HepG2 (cell line): ENCODE data around the gene IFI30. TPM values are rescaled to one million over a fixed set of nuclear protein-coding genes. Genes with fewer than 3 reads are reported as not detected.

Experiments used
- CREB1 ChIP-seq, 2 experiments: fragments of 450-650 bp in 1 of 2; IDR thresholded peaks; 2 replicates each; pipeline ENCODE4 v1.6.1; 2016 to 2017; ENCODE audit warnings: control low read depth in 1 of 2, mild to moderate bottlenecking in 1 of 2, missing compliant biosample characterization in 1 of 2, missing genetic modification characterization in 1 of 2
- CREM ChIP-seq, 2 experiments: sonication (generic) in 1 of 2; formaldehyde crosslinking in 1 of 2; IDR thresholded peaks; 2 replicates each; pipeline versions ENCODE4 v1.4.0 to v1.6.1; 2016 to 2020; ENCODE audit warnings: antibody characterized with exemption in 1 of 2, mild to moderate bottlenecking in 1 of 2, missing genetic modification reagents in 1 of 2
- DPF2 ChIP-seq: sonication (generic); formaldehyde crosslinking; IDR thresholded peaks from 2 replicates; pipeline ENCODE4 v1.4.0; 2020; ENCODE audit warnings: mild to moderate bottlenecking, low read depth, missing genetic modification reagents, borderline replicate concordance
- EEA1 ChIP-seq: sonication (generic); formaldehyde crosslinking; IDR thresholded peaks from 2 replicates; pipeline ENCODE4 v1.5.1; 2020; ENCODE audit warnings: mild to moderate bottlenecking, missing genetic modification reagents, borderline replicate concordance
- ELF4 ChIP-seq: sonication (generic); formaldehyde crosslinking; IDR thresholded peaks from 2 replicates; pipeline ENCODE4 v1.5.0; 2020; ENCODE audit warnings: missing genetic modification reagents, mild to moderate bottlenecking, moderate library complexity, borderline replicate concordance
- IKZF1 ChIP-seq: fragments of 450-650 bp; IDR thresholded peaks from 2 replicates; pipeline ENCODE4 v1.7.1; 2016
- ISX ChIP-seq: sonication (generic); formaldehyde crosslinking; conservative IDR thresholded peaks from 2 replicates; pipeline ENCODE4 v1.5.0; 2020; ENCODE audit warnings: missing genetic modification reagents
- MEIS2 ChIP-seq: sonication (generic); formaldehyde crosslinking; IDR thresholded peaks from 2 replicates; pipeline ENCODE4 v1.9.0; 2021; ENCODE audit warnings: mild to moderate bottlenecking, missing genetic modification reagents
- MZF1 ChIP-seq: sonication (generic); formaldehyde crosslinking; IDR thresholded peaks from 2 replicates; pipeline ENCODE4 v1.8.1; 2023; ENCODE audit warnings: mild to moderate bottlenecking, missing genetic modification reagents, borderline replicate concordance
- PAXIP1 ChIP-seq: sonication (generic); formaldehyde crosslinking; conservative IDR thresholded peaks from 2 replicates; pipeline ENCODE4 v1.4.0; 2020; ENCODE audit warnings: mild to moderate bottlenecking, missing genetic modification reagents, moderate library complexity
- RBFOX2 ChIP-seq: fragments of 200-400 bp; formaldehyde crosslinking; IDR thresholded peaks from 2 replicates; pipeline ENCODE4 v1.6.1; 2017; ENCODE audit warnings: low read depth, mild to moderate bottlenecking, low read length
- SIX4 ChIP-seq: sonication (generic); formaldehyde crosslinking; IDR thresholded peaks from 2 replicates; pipeline ENCODE4 v1.4.0; 2020; ENCODE audit warnings: missing genetic modification reagents
- SKI ChIP-seq: fragments of 450-650 bp; IDR thresholded peaks from one replicate; pipeline ENCODE4 v1.6.1; 2018; ENCODE audit warnings: mild to moderate bottlenecking; ENCODE audit not compliant: partially characterized antibody
- SOX5 ChIP-seq: IDR thresholded peaks from 2 replicates; pipeline ENCODE4 v1.6.1; 2016; ENCODE audit warnings: borderline replicate concordance
- SP1 ChIP-seq, 2 experiments: fragments of 450-650 bp in 1 of 2; sonication (generic) in 1 of 2; formaldehyde crosslinking in 1 of 2; IDR thresholded peaks; 2 replicates each; pipeline versions ENCODE4 v1.4.0 to v1.6.1; 2016 to 2020; ENCODE audit warnings: missing genetic modification reagents in 1 of 2
- STAT5B ChIP-seq: sonication (generic); formaldehyde crosslinking; IDR thresholded peaks from 2 replicates; pipeline ENCODE4 v1.4.0; 2020; ENCODE audit warnings: missing genetic modification reagents
- SYNCRIP ChIP-seq: fragments of 200-400 bp; formaldehyde crosslinking; IDR thresholded peaks from 2 replicates; pipeline ENCODE4 v1.6.1; 2018; ENCODE audit warnings: mild to moderate bottlenecking, low read depth, low read length; ENCODE audit not compliant: insufficient read depth
- THAP11 ChIP-seq: IDR thresholded peaks from 2 replicates; pipeline ENCODE4 v1.6.1; 2016; ENCODE audit warnings: missing biosample characterization, missing genetic modification reagents
- ZBTB14 ChIP-seq: sonication (generic); formaldehyde crosslinking; IDR thresholded peaks from 2 replicates; pipeline ENCODE4 v1.4.0; 2020; ENCODE audit warnings: missing genetic modification reagents
- ZKSCAN1 ChIP-seq: fragments of 150-350 bp; IDR thresholded peaks from 2 replicates; pipeline ENCODE4 v1.6.1; 2014; ENCODE audit warnings: low read length
- ZNF160 ChIP-seq: sonication (generic); formaldehyde crosslinking; IDR thresholded peaks from 2 replicates; pipeline ENCODE4 v1.8.0; 2022; ENCODE audit warnings: mild to moderate bottlenecking, inconsistent platforms, missing genetic modification reagents
- ZNF207 ChIP-seq: fragments of 450-650 bp; IDR thresholded peaks from 2 replicates; pipeline ENCODE4 v1.6.1; 2016; ENCODE audit warnings: antibody characterized with exemption, borderline replicate concordance
- ZNF235 ChIP-seq: sonication (generic); formaldehyde crosslinking; IDR thresholded peaks from 2 replicates; pipeline ENCODE4 v1.8.1; 2023; ENCODE audit warnings: mild to moderate bottlenecking, missing genetic modification reagents, borderline replicate concordance
- ZNF333 ChIP-seq: sonication (generic); formaldehyde crosslinking; IDR thresholded peaks from 2 replicates; pipeline ENCODE4 v1.4.0; 2020; ENCODE audit warnings: mild to moderate bottlenecking, missing genetic modification reagents, borderline replicate concordance
- ZNF546 ChIP-seq: sonication (generic); formaldehyde crosslinking; conservative IDR thresholded peaks from 2 replicates; pipeline ENCODE4 v1.8.1; 2023; ENCODE audit warnings: mild to moderate bottlenecking, missing genetic modification reagents
- ZNF547 ChIP-seq: sonication (generic); formaldehyde crosslinking; IDR thresholded peaks from 2 replicates; pipeline ENCODE4 v1.5.1; 2020; ENCODE audit warnings: mild to moderate bottlenecking, missing genetic modification reagents
- ZNF660 ChIP-seq: sonication (generic); formaldehyde crosslinking; IDR thresholded peaks from 2 replicates; pipeline ENCODE4 v1.5.1; 2020; ENCODE audit warnings: mild to moderate bottlenecking, low read depth, missing genetic modification reagents, borderline replicate concordance
- ZNF7 ChIP-seq: IDR thresholded peaks from 2 replicates; pipeline ENCODE4 v1.6.1; 2016; ENCODE audit warnings: missing biosample characterization, missing genetic modification reagents
- polyA plus RNA-seq, 8 experiments: library from polyadenylated mRNA; depleted of rRNA in 3 of 8; stranded (reverse) in 7 of 8; unstranded in 1 of 8; fragments of >200 nt; fragmentation: Illumina TruSeq in 4 of 8; extraction: Trizol in 4 of 8; gene quantifications; 2 replicates each; pipeline versions ENCODE4 v1.2.1 to v1.2.3, GENCODE V29; 2011 to 2016; ENCODE audit warnings: low read depth in 4 of 8, missing spikeins in 1 of 8, mixed read lengths in 1 of 8; ENCODE audit not compliant: insufficient read depth in 1 of 8
- total RNA-seq, 5 experiments: library from RNA; depleted of rRNA; stranded (reverse); fragments of >200 nt; fragmentation: Illumina TruSeq; extraction: Trizol; gene quantifications; 2 replicates each; pipeline ENCODE4 v1.2.3, GENCODE V29; 2016; ENCODE audit warnings: low read depth in 1 of 5

IFI30 gene
- total and polyA plus RNA-seq, 2 of the 13 experiments (the other 11 are each of a cell fraction or from before 2014, with no cell fraction given) = 25.0 to 79.4 TPM

GRCh38 chr19:18192673-18193387 is 19.2 kb downstream of the IFI30 start, which contains the start of gene MPV17L2 (continued):
- TF ChIP-seq ZNF547 (CRISPR knock-in tag) (no peak), THAP11 (CRISPR knock-in tag) (peak; percentile 84), SKI (peak; percentile 28), ZKSCAN1 (no peak), STAT5B (CRISPR knock-in tag) (no peak), ELF4 (CRISPR knock-in tag) (no peak), SIX4 (no peak), IKZF1 (no peak), ZNF235 (CRISPR knock-in tag) (no peak), SP1 (IDR thresholded peaks at IDR 0.05) (peak; percentile 93), SP1 (CRISPR knock-in tag; IDR thresholded peaks at IDR 0.05) (peak; percentile 98), EEA1 (CRISPR knock-in tag) (no peak), CREB1 (IDR thresholded peaks at IDR 0.05) (peak; percentile 95), CREB1 (CRISPR knock-in tag; IDR thresholded peaks at IDR 0.05) (peak; percentile 96), RBFOX2 (peak; percentile 80), ZNF207 (no peak), ZBTB14 (CRISPR knock-in tag) (no peak; the same call in 1 of the 2 replicates), DPF2 (CRISPR knock-in tag) (no peak), ZNF7 (CRISPR knock-in tag) (no peak), ZNF546 (CRISPR knock-in tag) (no peak), CREM (IDR thresholded peaks at IDR 0.05) (peak; percentile 93), CREM (CRISPR knock-in tag; IDR thresholded peaks at IDR 0.05) (no peak), ZNF160 (CRISPR knock-in tag) (no peak; the same call in 1 of the 2 replicates), MEIS2 (CRISPR knock-in tag) (no peak), PAXIP1 (CRISPR knock-in tag) (no peak; the same call in 1 of the 2 replicates), ISX (CRISPR knock-in tag) (no peak), SOX5 (no peak), SYNCRIP (no peak), ZNF660 (no peak), MZF1 (CRISPR knock-in tag) (no peak), ZNF333 (CRISPR knock-in tag) (no peak)
